Measurements from ENCODE around the gene PSEN2.
A peak's percentile ranks its signal among the peaks of the same experiment; 100 is the strongest.

The PSEN2 gene

GRCh38 chr1:226865590-226865989 lies 4.8 kb upstream of the PSEN2 start:
- DNase-seq (ENCODE audit: low spot score) = no peak

- no peak for DNase-seq (ENCODE audit: low spot score)
Observed at GRCh38 chr1:226867461-226868054, 2.9 kb upstream of the PSEN2 start.

- DNase-seq (ENCODE audit: low spot score) = no peak
Observed at GRCh38 chr1:226868726-226869125, 1.7 kb upstream of the PSEN2 start.

GRCh38 chr1:226870026-226870400 lies 403 bp upstream of the PSEN2 start:
- DNase-seq (ENCODE audit: low spot score) = no peak

- no peak for DNase-seq (ENCODE audit: low spot score)
Observed at GRCh38 chr1:226871636-226872327, 1.4 kb downstream of the PSEN2 start.

GRCh38 chr1:226872437-226872836 lies 2.0 kb downstream of the PSEN2 start:
- DNase-seq (ENCODE audit: low spot score) = no peak

GRCh38 chr1:226873771-226874578 lies 3.6 kb downstream of the PSEN2 start:
- DNase-seq (ENCODE audit: low spot score) = no peak

- no peak for DNase-seq (ENCODE audit: low spot score)
Observed at GRCh38 chr1:226874579-226875425, 4.4 kb downstream of the PSEN2 start.

- peak; percentile 56 for DNase-seq (ENCODE audit: low spot score)
Observed at GRCh38 chr1:226875641-226876295, 5.4 kb downstream of the PSEN2 start.

- no peak for DNase-seq (ENCODE audit: low spot score)
Observed at GRCh38 chr1:226877669-226878068, 7.3 kb downstream of the PSEN2 start.

- no peak for DNase-seq (ENCODE audit: low spot score)
Observed at GRCh38 chr1:226880372-226881287, 10.2 kb downstream of the PSEN2 start.

- DNase-seq (ENCODE audit: low spot score) = no peak
Observed at GRCh38 chr1:226881515-226882185, 11.2 kb downstream of the PSEN2 start.

- DNase-seq (ENCODE audit: low spot score) = no peak
Observed at GRCh38 chr1:226882187-226882586, 11.8 kb downstream of the PSEN2 start.

- no peak for DNase-seq (ENCODE audit: low spot score)
Observed at GRCh38 chr1:226882631-226883409, 12.4 kb downstream of the PSEN2 start.

GRCh38 chr1:226883630-226884029 lies 13.2 kb downstream of the PSEN2 start:
- DNase-seq (ENCODE audit: low spot score) = no peak

- no peak for DNase-seq (ENCODE audit: low spot score)
Observed at GRCh38 chr1:226884116-226884625, 13.8 kb downstream of the PSEN2 start.

- no peak for DNase-seq (ENCODE audit: low spot score)
Observed at GRCh38 chr1:226884966-226885820, 14.8 kb downstream of the PSEN2 start.
